Measurements from ENCODE around the gene NAV2. TPM values are rescaled to one million over a fixed set of nuclear protein-coding genes. Genes with fewer than 3 reads are reported as not detected.

NAV2 gene
- total RNA-seq, 1 experiment from 2014 or later = 46.3 TPM

DNA sequence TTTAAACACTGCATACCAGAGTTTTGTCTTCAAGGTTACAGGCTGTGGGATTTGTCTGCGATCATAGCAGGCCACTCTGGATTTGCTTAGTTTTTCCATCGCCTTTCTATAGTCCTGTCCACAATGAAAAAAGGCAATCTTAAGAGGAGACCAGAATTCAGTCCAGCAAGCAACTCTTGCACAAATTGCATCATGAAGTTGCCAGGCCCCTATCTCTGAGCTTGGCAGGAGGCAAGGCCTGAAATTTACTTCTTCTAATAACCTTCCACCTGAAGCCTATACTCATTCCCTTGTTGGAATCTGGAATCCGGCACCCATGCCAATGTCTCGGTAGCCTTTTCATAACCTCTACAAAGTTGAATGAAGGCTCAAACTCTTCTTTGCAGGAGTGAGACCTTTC is 100.1 kb downstream of the NAV2 start:
- Mint-ChIP-seq H3K9me3 (no peaks in the 10 kb centered on the region), H3K4me1 (peaks cover 82 to 93% of the 10 kb centered on the region in 2 experiments), H3K4me3 (no peak overlapping the region), H3K27ac (no peak overlapping the region), H3K27me3 (ENCODE audit: low read depth) (no peaks in the 10 kb centered on the region), H3K36me3 (ENCODE audit: insufficient read depth in 1 of 3, low read depth in 3 of 3) (peaks cover 0 to 5% (median 2%) of the 10 kb centered on the region in 3 experiments; a peak in 5 of 7 replicates)
- Histone ChIP-seq H3K18ac (ENCODE audit: insufficient read length, low read depth, low read length) (no peak overlapping the region), H3K79me1 (ENCODE audit: insufficient read depth, low read depth, low read length, poor library complexity, severe bottlenecking) (no peaks in the 10 kb centered on the region), H3K4me2 (ENCODE audit: insufficient read depth, insufficient read length, low read length) (no peak overlapping the region), H3K4me1 (ENCODE audit: insufficient read depth, low read length) (peaks cover 36% of the 10 kb centered on the region), H3K9me3 (ENCODE audit: control insufficient read depth, low read depth, low read length) (no peaks in the 10 kb centered on the region), H3K14ac (ENCODE audit: insufficient read depth, low read length) (no peak overlapping the region), H2BK12ac (ENCODE audit: insufficient read length, low read depth, low read length) (no peak overlapping the region), H3K56ac (ENCODE audit: insufficient read length, low read depth, low read length) (no peak overlapping the region), H2BK120ac (ENCODE audit: low read depth, low read length, poor library complexity, severe bottlenecking) (no peak overlapping the region), H3K4ac (ENCODE audit: low read depth, low read length) (no peak overlapping the region), H2BK20ac (ENCODE audit: low read depth, low read length, poor library complexity, severe bottlenecking) (no peak overlapping the region), H3K27me3 (ENCODE audit: insufficient read depth, low read length) (no peaks in the 10 kb centered on the region), H3K27ac (ENCODE audit: insufficient read length, low read depth, low read length) (no peak overlapping the region), H2AK5ac (ENCODE audit: insufficient read length, low read length) (no peak overlapping the region), H3K9ac (ENCODE audit: extremely low read depth, insufficient read length, low read length) (no peak overlapping the region), H2AFZ (ENCODE audit: low read length) (no peak overlapping the region), H2BK5ac (ENCODE audit: insufficient read length, low read length) (no peak overlapping the region), H3T11ph (ENCODE audit: low read length) (no peak overlapping the region), H2BK15ac (ENCODE audit: low read depth, low read length) (no peak overlapping the region), H3K23ac (ENCODE audit: insufficient read length, low read depth, low read length) (no peak overlapping the region), H4K5ac (ENCODE audit: insufficient read length, low read depth, low read length) (no peak overlapping the region), H4K91ac (ENCODE audit: insufficient read length, low read depth, low read length) (no peak overlapping the region), H4K20me1 (ENCODE audit: control insufficient read depth, insufficient read depth, insufficient read length) (no peaks in the 10 kb centered on the region), H4K8ac (replicated peaks; ENCODE audit: insufficient read length, low read depth, low read length) (no peak overlapping the region), H3K23me2 (ENCODE audit: insufficient read length, low read depth, low read length, poor library complexity, severe bottlenecking) (peaks cover 2% of the 10 kb centered on the region), H3K79me2 (ENCODE audit: insufficient read depth, low read length) (peaks cover 10% of the 10 kb centered on the region)
- DNase-seq = no peak
- no CpG with 5 or more reads among the region's 4 CpGs for WGBS (ENCODE audit: extremely low coverage, insufficient read length, low lambda C conversion rate)
- TF ChIP-seq, protein P1, sequence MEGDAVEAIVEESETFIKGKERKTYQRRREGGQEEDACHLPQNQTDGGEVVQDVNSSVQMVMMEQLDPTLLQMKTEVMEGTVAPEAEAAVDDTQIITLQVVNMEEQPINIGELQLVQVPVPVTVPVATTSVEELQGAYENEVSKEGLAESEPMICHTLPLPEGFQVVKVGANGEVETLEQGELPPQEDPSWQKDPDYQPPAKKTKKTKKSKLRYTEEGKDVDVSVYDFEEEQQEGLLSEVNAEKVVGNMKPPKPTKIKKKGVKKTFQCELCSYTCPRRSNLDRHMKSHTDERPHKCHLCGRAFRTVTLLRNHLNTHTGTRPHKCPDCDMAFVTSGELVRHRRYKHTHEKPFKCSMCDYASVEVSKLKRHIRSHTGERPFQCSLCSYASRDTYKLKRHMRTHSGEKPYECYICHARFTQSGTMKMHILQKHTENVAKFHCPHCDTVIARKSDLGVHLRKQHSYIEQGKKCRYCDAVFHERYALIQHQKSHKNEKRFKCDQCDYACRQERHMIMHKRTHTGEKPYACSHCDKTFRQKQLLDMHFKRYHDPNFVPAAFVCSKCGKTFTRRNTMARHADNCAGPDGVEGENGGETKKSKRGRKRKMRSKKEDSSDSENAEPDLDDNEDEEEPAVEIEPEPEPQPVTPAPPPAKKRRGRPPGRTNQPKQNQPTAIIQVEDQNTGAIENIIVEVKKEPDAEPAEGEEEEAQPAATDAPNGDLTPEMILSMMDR (conservative IDR thresholded peaks at IDR 0.05) = no peak
